T-helper 22 cell (primary cell): ENCODE results near the gene CTXN3.

Experiments
- DNase-seq: peaks from one replicate; pipeline ENCODE4 v3.0.0-alpha.2; 2020; ENCODE audit warnings: low read depth

CTXN3 gene

DNA sequence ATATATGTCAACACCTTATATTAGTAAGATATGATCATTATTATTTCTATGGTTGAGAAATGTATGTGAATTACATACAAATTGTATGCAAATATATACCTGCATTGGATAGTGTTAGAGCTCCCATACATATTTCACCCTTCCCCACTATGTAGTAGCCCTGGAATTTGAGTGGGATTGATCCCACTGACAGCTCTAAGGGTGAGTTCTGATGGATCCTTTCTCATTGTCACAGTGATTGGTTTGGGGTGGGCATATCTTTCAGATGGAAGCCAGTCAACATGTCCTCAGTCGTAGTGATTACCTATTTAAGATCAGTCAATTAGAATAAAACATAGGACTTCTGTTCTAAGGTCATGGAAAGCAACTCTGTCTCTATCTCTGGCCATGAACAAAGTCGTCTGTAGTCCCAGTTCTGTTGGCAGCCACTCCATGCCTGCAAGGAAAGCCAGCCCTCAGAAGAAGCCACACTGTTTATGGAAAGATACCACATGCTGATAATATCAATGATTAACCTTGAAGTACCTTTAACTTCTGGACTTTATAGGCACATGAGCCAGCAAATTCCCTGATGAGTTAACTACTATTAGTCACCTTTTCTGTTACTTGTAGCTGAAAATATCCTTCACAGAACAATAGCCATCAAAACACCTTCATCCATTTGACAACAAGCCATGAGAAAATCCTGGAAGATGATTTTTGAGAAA is 49.2 kb downstream of the CTXN3 start:
- DNase-seq = no peak

- DNase-seq = no peak
Observed at GRCh38 chr5:127699416-127699815, 50.5 kb downstream of the CTXN3 start.

DNA sequence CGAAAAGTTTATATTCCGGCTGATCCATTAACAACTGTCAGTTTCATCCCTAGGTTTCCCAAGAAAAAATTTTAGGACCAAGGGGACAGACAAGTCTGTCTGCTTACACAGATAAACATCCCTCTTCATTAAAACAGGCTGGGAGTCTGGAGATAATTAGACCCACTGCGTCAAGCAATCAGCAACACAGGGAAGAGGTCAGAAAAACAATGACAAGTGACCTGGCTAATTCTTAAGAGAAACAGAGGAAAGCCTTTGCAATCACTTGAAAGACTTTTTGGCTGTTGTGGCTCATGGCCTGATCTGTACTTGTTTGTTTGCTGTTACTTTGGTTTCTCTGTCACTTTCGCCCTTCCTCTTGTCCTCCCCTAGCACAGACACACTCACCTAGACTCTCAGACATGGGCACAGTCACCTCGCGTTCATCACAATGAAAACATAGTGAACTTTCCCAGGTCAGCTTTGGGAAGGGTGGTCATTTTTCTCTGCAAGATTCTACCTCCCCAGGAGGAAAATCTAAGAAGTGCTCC is 51.4 kb downstream of the CTXN3 start:
- DNase-seq = no peak

DNA sequence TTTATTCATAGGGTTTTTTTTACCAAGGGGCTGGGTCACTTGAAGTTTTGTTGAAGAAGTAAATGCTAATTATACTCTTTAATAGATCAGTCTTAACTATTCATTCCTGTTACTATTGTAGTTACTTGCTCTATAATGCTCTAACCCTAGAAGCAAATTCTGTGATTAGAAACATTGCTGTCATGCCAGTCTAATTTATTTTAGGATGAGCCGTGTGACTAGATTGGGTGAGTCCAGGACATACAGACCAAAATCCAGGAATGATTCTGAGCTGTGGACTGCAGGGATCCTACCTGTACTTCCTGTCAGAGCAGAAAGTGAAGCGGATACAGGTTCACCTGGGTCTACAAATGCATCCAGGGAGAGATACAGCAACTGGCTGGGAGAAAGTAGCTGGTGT is 53.6 kb downstream of the CTXN3 start:
- no peak for DNase-seq

- no peak for DNase-seq
Observed at GRCh38 chr5:127702926-127703561, 54.2 kb downstream of the CTXN3 start, which contains the start of gene CCDC192. CCDC192 (plus strand) TSS chr5:127703391; CDS start chr5:127703446, 55 bp downstream.

- no peak for DNase-seq
Observed at GRCh38 chr5:127705120-127705892, 56.4 kb downstream of the CTXN3 start.

GRCh38 chr5:127706691-127707090 is 57.8 kb downstream of the CTXN3 start:
- no peak for DNase-seq

DNA sequence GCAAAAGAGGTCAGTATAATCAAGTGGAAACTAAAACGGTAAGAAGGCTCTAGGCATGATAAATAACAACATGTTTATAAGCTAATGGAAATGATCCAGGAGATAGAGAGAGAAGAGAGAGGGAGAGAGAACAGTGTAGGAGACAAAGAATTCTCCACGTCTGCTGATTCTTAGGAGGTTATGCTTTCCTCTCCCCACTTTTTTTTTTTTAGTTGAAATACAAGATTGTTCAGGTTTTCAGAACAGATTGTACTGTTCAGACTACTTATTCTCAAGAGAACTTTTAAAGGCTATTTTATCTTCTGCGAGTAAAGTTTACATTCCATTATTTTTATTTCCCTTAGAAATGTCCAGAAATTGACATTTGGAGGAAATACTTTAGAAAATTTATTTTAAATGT is 58.3 kb downstream of the CTXN3 start:
- no peak for DNase-seq
